ENCODE results near the gene LRRC40. TPM values are rescaled to one million over a fixed set of nuclear protein-coding genes. Genes with fewer than 3 reads are reported as not detected.

Gene LRRC40
- 82.8 TPM for total RNA-seq

GRCh38 chr1:70205434-70206118 is at the start of gene LRRC40:
LRRC40 (minus strand) TSS chr1:70205579; CDS start chr1:70205540, 39 bp downstream.

GRCh38 chr1:70221238-70222121 is 16.1 kb upstream of the LRRC40 start, which contains the start of gene SRSF11:
SRSF11 (plus strand) TSS chr1:70221380; CDS start chr1:70221637, 257 bp downstream.

Small RNA genes within 50 kb of the gene (small RNA-seq; reads per million reads assigned to genes)
- gene RN7SL242P, result 0.08 reads per million

Other genes starting within 250 kb of the LRRC40 start
- gene SRSF11, start 15.8 kb upstream of the LRRC40 start, total RNA-seq, result 130 TPM
- gene ANKRD13C, start 149.1 kb upstream of the LRRC40 start, total RNA-seq, result 93.9 TPM
- gene CTH, start 205.7 kb upstream of the LRRC40 start, total RNA-seq, result 7.8 TPM

Data from diencephalon (tissue), 1 donor.